ENCODE data around the gene IL17C. TPM values are rescaled to one million over a fixed set of nuclear protein-coding genes. Genes with fewer than 3 reads are reported as not detected.

IL17C gene
- polyA plus RNA-seq, 1 of the 3 experiments (the other 2 are of a cell fraction): 0.07 TPM

GRCh38 chr16:88630941-88631340 is 7.4 kb upstream of the IL17C start:
- Histone ChIP-seq H3K36me3 (replicated peaks in 1 of 2; ENCODE audit: control insufficient read depth in 1 of 2, insufficient read depth in 2 of 2, low read length in 1 of 2) (peaks cover 9 to 49% of the 10 kb centered on the region in 2 experiments), H3K27me3 (ENCODE audit: insufficient read depth) (no peaks in the 10 kb centered on the region), H2AFZ (ENCODE audit: low read depth) (no peak overlapping the region), H3K9me3 (no peaks in the 10 kb centered on the region), H3K27ac (ENCODE audit: low read depth in 2 of 2, low read length in 1 of 2) (no peak overlapping the region), H3K9me2 (no peaks in the 10 kb centered on the region), H3K79me2 (ENCODE audit: insufficient read depth) (no peaks in the 10 kb centered on the region), H4K20me1 (ENCODE audit: insufficient read depth) (no peaks in the 10 kb centered on the region), H3F3A (replicated peaks; ENCODE audit: insufficient read depth) (peaks cover 3% of the 10 kb centered on the region), H3K4me3 (ENCODE audit: low read depth in 2 of 2, low read length in 1 of 2) (no peak overlapping the region), H3K4me1 (ENCODE audit: control insufficient read depth in 1 of 2, insufficient read depth in 2 of 2, low read depth in 1 of 2, low read length in 1 of 2) (no peaks in the 10 kb centered on the region), H3K4me2 (no peak overlapping the region), H3K9ac (no peak overlapping the region)
- ChIA-PET POLR2A (no interaction called here), CTCF (no interaction called here)
- 93% methylated on average over 16 of the region's 23 CpGs for WGBS (ENCODE audit: low lambda C conversion rate)
- TF ChIP-seq, protein P1, sequence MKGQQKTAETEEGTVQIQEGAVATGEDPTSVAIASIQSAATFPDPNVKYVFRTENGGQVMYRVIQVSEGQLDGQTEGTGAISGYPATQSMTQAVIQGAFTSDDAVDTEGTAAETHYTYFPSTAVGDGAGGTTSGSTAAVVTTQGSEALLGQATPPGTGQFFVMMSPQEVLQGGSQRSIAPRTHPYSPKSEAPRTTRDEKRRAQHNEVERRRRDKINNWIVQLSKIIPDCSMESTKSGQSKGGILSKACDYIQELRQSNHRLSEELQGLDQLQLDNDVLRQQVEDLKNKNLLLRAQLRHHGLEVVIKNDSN (IDR thresholded peaks at IDR 0.05; ENCODE audit: borderline replicate concordance, low read depth): no peak
- TF ChIP-seq REST (IDR thresholded peaks at IDR 0.05; ENCODE audit: low read depth, low read length) (no peak), GATA2 (CRISPR knock-in tag; IDR thresholded peaks at IDR 0.05) (no peak), MEF2A (IDR thresholded peaks at IDR 0.05; ENCODE audit: borderline replicate concordance, low read depth) (no peak), NFIC (IDR thresholded peaks at IDR 0.05; ENCODE audit: borderline replicate concordance) (no peak), JUND (IDR thresholded peaks at IDR 0.05) (no peak), FOXJ3 (CRISPR knock-in tag; IDR thresholded peaks at IDR 0.05) (no peak), ELF1 (IDR thresholded peaks at IDR 0.05) (no peak), POLR2AphosphoS5 (IDR thresholded peaks at IDR 0.05; ENCODE audit: low read depth, low read length) (no peak)
- TF ChIP-seq, protein P2, sequence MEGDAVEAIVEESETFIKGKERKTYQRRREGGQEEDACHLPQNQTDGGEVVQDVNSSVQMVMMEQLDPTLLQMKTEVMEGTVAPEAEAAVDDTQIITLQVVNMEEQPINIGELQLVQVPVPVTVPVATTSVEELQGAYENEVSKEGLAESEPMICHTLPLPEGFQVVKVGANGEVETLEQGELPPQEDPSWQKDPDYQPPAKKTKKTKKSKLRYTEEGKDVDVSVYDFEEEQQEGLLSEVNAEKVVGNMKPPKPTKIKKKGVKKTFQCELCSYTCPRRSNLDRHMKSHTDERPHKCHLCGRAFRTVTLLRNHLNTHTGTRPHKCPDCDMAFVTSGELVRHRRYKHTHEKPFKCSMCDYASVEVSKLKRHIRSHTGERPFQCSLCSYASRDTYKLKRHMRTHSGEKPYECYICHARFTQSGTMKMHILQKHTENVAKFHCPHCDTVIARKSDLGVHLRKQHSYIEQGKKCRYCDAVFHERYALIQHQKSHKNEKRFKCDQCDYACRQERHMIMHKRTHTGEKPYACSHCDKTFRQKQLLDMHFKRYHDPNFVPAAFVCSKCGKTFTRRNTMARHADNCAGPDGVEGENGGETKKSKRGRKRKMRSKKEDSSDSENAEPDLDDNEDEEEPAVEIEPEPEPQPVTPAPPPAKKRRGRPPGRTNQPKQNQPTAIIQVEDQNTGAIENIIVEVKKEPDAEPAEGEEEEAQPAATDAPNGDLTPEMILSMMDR (IDR thresholded peaks at IDR 0.05): no peak
- TF ChIP-seq, protein P3, sequence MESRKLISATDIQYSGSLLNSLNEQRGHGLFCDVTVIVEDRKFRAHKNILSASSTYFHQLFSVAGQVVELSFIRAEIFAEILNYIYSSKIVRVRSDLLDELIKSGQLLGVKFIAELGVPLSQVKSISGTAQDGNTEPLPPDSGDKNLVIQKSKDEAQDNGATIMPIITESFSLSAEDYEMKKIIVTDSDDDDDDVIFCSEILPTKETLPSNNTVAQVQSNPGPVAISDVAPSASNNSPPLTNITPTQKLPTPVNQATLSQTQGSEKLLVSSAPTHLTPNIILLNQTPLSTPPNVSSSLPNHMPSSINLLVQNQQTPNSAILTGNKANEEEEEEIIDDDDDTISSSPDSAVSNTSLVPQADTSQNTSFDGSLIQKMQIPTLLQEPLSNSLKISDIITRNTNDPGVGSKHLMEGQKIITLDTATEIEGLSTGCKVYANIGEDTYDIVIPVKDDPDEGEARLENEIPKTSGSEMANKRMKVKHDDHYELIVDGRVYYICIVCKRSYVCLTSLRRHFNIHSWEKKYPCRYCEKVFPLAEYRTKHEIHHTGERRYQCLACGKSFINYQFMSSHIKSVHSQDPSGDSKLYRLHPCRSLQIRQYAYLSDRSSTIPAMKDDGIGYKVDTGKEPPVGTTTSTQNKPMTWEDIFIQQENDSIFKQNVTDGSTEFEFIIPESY (IDR thresholded peaks at IDR 0.05; ENCODE audit: borderline replicate concordance, low read depth): no peak
- TF ChIP-seq, protein P4, sequence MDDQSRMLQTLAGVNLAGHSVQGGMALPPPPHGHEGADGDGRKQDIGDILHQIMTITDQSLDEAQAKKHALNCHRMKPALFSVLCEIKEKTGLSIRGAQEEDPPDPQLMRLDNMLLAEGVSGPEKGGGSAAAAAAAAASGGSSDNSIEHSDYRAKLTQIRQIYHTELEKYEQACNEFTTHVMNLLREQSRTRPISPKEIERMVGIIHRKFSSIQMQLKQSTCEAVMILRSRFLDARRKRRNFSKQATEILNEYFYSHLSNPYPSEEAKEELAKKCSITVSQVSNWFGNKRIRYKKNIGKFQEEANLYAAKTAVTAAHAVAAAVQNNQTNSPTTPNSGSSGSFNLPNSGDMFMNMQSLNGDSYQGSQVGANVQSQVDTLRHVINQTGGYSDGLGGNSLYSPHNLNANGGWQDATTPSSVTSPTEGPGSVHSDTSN (IDR thresholded peaks at IDR 0.05): no peak
- DNase-seq: no peak

All from SK-N-SH (cell line).